IMR-90 (cell line): ENCODE results near the gene CDK5.

Experiments used
- BHLHE40 ChIP-seq: fragments of 150-350 bp; IDR thresholded peaks from 2 replicates; pipeline ENCODE4 v1.6.1; 2016; ENCODE audit warnings: mild to moderate bottlenecking, low read depth, low read length
- CTCF ChIP-seq: conservative IDR thresholded peaks from 2 replicates; pipeline ENCODE4 v1.5.1; 2012; ENCODE audit warnings: mild to moderate bottlenecking, low read depth, low read length, improper control_type of control experiment
- SMC3 ChIP-seq: fragments of 150-350 bp; IDR thresholded peaks from 2 replicates; pipeline ENCODE4 v1.6.1; 2016; ENCODE audit warnings: low read depth, mild to moderate bottlenecking, antibody characterized with exemption, low read length, moderate library complexity

GRCh38 chr7:151081170-151082101 lies 23.7 kb upstream of the CDK5 start:
- TF ChIP-seq SMC3 (no peak), CTCF (no peak), BHLHE40 (no peak)
